HEK293 (cell line): Measurements from ENCODE around the gene COL1A1.

ENCODE experiments used
- IKZF3 ChIP-seq: fragments of 450-650 bp; IDR thresholded peaks from 2 replicates; pipeline ENCODE4 v1.5.0; 2018; ENCODE audit warnings: missing biosample characterization, mild to moderate bottlenecking, missing genetic modification characterization, moderate library complexity
- SCRT2 ChIP-seq: fragments of 450-650 bp; formaldehyde crosslinking; IDR thresholded peaks from 2 replicates; pipeline ENCODE4 v1.5.1; 2016; ENCODE audit warnings: missing biosample characterization, missing genetic modification characterization
- SETDB1 ChIP-seq: IDR thresholded peaks from one replicate; pipeline ENCODE4 v1.6.1; 2017; ENCODE audit warnings: mild to moderate bottlenecking, low read length, moderate library complexity, mixed read lengths; ENCODE audit not compliant: insufficient read length
- ZFP69B ChIP-seq: fragments of 450-650 bp; formaldehyde crosslinking; IDR thresholded peaks from 2 replicates; pipeline ENCODE4 v1.5.1; 2016; ENCODE audit warnings: missing biosample characterization, missing genetic modification characterization
- ZNF19 ChIP-seq: fragments of 450-650 bp; formaldehyde crosslinking; IDR thresholded peaks from 2 replicates; pipeline ENCODE4; 2016; ENCODE audit warnings: missing biosample characterization, missing genetic modification characterization, low read depth
- ZNF221 ChIP-seq: fragments of 450-650 bp; formaldehyde crosslinking; IDR thresholded peaks from 2 replicates; pipeline ENCODE4 v1.5.1; 2017; ENCODE audit warnings: missing biosample characterization, missing genetic modification characterization, borderline replicate concordance
- ZNF223 ChIP-seq: fragments of 450-650 bp; formaldehyde crosslinking; IDR thresholded peaks from 2 replicates; pipeline ENCODE4 v1.5.1; 2016; ENCODE audit warnings: missing biosample characterization, missing genetic modification characterization
- ZNF366 ChIP-seq: fragments of 450-650 bp; formaldehyde crosslinking; conservative IDR thresholded peaks from 2 replicates; pipeline ENCODE4 v1.5.1; 2016; ENCODE audit warnings: missing biosample characterization, missing genetic modification characterization
- ZNF48 ChIP-seq: fragments of 450-650 bp; formaldehyde crosslinking; IDR thresholded peaks from 2 replicates; pipeline ENCODE4 v1.5.1; 2016; ENCODE audit warnings: missing biosample characterization, missing genetic modification characterization
- ZNF555 ChIP-seq: fragments of 450-650 bp; formaldehyde crosslinking; conservative IDR thresholded peaks from 2 replicates; pipeline ENCODE4 v1.5.1; 2017; ENCODE audit warnings: missing biosample characterization, mild to moderate bottlenecking, missing genetic modification characterization, inconsistent platforms
- ZNF571 ChIP-seq: fragments of 450-650 bp; formaldehyde crosslinking; IDR thresholded peaks from 2 replicates; pipeline ENCODE4 v1.5.0; 2017; ENCODE audit warnings: missing biosample characterization, missing genetic modification characterization
- ZNF600 ChIP-seq: fragments of 450-650 bp; formaldehyde crosslinking; IDR thresholded peaks from 2 replicates; pipeline ENCODE4 v1.5.1; 2016; ENCODE audit warnings: missing biosample characterization, missing genetic modification characterization
- ZNF664 ChIP-seq: fragments of 450-650 bp; formaldehyde crosslinking; IDR thresholded peaks from 2 replicates; pipeline ENCODE4 v1.5.1; 2016; ENCODE audit warnings: missing biosample characterization, missing genetic modification characterization
- ZXDB ChIP-seq: fragments of 450-650 bp; formaldehyde crosslinking; IDR thresholded peaks from 2 replicates; pipeline ENCODE4 v1.5.1; 2016; ENCODE audit warnings: missing biosample characterization, missing genetic modification characterization
- TF ChIP-seq, protein P1 (sequence below): fragments of 450-650 bp; formaldehyde crosslinking; IDR thresholded peaks from 2 replicates; pipeline ENCODE4 v1.5.1; 2016; ENCODE audit warnings: missing biosample characterization, missing genetic modification characterization
- TF ChIP-seq, protein P2 (sequence below): fragments of 450-650 bp; formaldehyde crosslinking; conservative IDR thresholded peaks from 2 replicates; pipeline ENCODE4 v1.5.1; 2016; ENCODE audit warnings: low read depth, missing biosample characterization, missing genetic modification characterization
- TF ChIP-seq, protein P3 (sequence below): fragments of 450-650 bp; IDR thresholded peaks from 2 replicates; pipeline ENCODE4 v1.5.1; 2018; ENCODE audit warnings: missing biosample characterization, missing genetic modification characterization
- TF ChIP-seq, protein P4 (sequence below): fragments of 450-650 bp; formaldehyde crosslinking; conservative IDR thresholded peaks from 2 replicates; pipeline ENCODE4 v1.5.1; 2016; ENCODE audit warnings: low read depth, missing biosample characterization, missing genetic modification characterization
- TF ChIP-seq, protein P5 (sequence below): fragments of 450-650 bp; formaldehyde crosslinking; IDR thresholded peaks from 2 replicates; pipeline ENCODE4 v1.5.1; 2016; ENCODE audit warnings: missing biosample characterization, missing genetic modification characterization
- TF ChIP-seq, protein P6 (sequence below): fragments of 450-650 bp; formaldehyde crosslinking; IDR thresholded peaks from 2 replicates; pipeline ENCODE4 v1.5.1; 2016; ENCODE audit warnings: missing biosample characterization, missing genetic modification characterization
- TF ChIP-seq, protein P7 (sequence below): sonication (generic); formaldehyde crosslinking; IDR thresholded peaks from 2 replicates; pipeline ENCODE4 v1.8.1; 2022; ENCODE audit warnings: mild to moderate bottlenecking, moderate library complexity, missing genetic modification reagents

COL1A1 gene

DNA sequence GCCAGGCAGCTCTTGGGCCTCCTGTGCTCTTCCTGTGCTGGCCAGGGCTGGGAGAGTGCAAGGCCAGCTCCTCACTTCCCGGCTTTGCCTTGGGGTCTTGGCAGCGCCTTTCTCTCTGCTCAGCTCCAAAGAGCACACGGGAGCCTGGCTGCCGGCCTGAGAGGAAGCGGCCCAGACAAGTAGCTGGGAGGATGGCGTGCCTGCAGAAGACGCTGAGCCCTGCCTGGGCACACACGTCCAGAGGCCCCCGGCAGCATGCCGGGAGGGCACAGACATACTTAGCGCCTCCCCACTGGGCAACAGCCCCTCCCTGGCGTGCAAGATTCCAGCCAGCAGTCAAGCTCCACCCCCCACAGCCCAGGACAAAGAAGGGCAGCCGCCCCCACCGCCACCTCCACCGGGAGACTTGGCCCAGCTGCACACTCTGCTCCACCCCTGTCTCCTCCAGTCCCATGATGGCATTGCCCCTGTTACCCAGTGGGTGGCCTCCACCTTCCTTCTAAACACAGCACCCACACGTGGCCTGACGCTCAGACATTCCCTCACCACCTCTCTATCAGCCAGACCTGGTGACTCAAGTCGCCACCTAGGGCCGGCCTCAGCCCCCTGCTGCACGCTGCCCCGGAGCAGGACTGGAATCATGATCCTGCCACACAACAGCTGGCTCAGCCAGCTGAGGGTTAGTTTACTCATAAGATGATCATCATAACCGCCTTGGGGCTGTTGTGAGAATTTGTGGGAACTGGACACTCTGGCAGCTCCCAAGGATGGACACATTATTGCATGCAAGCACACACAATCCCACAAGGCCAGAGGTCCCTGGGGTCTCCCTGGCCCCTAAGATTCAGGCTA is 23.2 kb downstream of the COL1A1 start (continued):
- TF ChIP-seq, protein P1, sequence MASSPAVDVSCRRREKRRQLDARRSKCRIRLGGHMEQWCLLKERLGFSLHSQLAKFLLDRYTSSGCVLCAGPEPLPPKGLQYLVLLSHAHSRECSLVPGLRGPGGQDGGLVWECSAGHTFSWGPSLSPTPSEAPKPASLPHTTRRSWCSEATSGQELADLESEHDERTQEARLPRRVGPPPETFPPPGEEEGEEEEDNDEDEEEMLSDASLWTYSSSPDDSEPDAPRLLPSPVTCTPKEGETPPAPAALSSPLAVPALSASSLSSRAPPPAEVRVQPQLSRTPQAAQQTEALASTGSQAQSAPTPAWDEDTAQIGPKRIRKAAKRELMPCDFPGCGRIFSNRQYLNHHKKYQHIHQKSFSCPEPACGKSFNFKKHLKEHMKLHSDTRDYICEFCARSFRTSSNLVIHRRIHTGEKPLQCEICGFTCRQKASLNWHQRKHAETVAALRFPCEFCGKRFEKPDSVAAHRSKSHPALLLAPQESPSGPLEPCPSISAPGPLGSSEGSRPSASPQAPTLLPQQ: no peak; the same call in none of the 2 replicates
- no peak for TF ChIP-seq ZNF664 (tag by site-specific recombination)
- TF ChIP-seq, protein P2, sequence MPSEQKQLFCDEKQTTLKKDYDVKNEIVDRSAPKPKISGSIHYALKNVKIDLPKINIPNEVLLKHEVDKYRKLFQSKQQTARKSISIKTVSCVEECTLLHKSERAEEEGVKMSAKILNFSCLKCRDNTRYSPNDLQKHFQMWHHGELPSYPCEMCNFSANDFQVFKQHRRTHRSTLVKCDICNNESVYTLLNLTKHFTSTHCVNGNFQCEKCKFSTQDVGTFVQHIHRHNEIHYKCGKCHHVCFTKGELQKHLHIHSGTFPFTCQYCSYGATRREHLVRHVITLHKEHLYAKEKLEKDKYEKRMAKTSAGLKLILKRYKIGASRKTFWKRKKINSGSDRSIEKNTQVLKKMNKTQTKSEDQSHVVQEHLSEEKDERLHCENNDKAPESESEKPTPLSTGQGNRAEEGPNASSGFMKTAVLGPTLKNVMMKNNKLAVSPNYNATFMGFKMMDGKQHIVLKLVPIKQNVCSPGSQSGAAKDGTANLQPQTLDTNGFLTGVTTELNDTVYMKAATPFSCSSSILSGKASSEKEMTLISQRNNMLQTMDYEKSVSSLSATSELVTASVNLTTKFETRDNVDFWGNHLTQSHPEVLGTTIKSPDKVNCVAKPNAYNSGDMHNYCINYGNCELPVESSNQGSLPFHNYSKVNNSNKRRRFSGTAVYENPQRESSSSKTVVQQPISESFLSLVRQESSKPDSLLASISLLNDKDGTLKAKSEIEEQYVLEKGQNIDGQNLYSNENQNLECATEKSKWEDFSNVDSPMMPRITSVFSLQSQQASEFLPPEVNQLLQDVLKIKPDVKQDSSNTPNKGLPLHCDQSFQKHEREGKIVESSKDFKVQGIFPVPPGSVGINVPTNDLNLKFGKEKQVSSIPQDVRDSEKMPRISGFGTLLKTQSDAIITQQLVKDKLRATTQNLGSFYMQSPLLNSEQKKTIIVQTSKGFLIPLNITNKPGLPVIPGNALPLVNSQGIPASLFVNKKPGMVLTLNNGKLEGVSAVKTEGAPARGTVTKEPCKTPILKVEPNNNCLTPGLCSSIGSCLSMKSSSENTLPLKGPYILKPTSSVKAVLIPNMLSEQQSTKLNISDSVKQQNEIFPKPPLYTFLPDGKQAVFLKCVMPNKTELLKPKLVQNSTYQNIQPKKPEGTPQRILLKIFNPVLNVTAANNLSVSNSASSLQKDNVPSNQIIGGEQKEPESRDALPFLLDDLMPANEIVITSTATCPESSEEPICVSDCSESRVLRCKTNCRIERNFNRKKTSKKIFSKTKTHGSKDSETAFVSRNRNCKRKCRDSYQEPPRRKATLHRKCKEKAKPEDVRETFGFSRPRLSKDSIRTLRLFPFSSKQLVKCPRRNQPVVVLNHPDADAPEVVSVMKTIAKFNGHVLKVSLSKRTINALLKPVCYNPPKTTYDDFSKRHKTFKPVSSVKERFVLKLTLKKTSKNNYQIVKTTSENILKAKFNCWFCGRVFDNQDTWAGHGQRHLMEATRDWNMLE (tag by site-specific recombination): no peak
- TF ChIP-seq, protein P3, sequence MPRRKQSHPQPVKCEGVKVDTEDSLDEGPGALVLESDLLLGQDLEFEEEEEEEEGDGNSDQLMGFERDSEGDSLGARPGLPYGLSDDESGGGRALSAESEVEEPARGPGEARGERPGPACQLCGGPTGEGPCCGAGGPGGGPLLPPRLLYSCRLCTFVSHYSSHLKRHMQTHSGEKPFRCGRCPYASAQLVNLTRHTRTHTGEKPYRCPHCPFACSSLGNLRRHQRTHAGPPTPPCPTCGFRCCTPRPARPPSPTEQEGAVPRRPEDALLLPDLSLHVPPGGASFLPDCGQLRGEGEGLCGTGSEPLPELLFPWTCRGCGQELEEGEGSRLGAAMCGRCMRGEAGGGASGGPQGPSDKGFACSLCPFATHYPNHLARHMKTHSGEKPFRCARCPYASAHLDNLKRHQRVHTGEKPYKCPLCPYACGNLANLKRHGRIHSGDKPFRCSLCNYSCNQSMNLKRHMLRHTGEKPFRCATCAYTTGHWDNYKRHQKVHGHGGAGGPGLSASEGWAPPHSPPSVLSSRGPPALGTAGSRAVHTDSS (tag by site-specific recombination): no peak
- TF ChIP-seq ZNF600 (tag by site-specific recombination): peak; percentile 99
- TF ChIP-seq ZNF555 (tag by site-specific recombination): no peak
- TF ChIP-seq IKZF3: no peak; the same call in 1 of the 2 replicates
- TF ChIP-seq ZNF366 (tag by site-specific recombination): peak; percentile 95
- TF ChIP-seq, protein P4, sequence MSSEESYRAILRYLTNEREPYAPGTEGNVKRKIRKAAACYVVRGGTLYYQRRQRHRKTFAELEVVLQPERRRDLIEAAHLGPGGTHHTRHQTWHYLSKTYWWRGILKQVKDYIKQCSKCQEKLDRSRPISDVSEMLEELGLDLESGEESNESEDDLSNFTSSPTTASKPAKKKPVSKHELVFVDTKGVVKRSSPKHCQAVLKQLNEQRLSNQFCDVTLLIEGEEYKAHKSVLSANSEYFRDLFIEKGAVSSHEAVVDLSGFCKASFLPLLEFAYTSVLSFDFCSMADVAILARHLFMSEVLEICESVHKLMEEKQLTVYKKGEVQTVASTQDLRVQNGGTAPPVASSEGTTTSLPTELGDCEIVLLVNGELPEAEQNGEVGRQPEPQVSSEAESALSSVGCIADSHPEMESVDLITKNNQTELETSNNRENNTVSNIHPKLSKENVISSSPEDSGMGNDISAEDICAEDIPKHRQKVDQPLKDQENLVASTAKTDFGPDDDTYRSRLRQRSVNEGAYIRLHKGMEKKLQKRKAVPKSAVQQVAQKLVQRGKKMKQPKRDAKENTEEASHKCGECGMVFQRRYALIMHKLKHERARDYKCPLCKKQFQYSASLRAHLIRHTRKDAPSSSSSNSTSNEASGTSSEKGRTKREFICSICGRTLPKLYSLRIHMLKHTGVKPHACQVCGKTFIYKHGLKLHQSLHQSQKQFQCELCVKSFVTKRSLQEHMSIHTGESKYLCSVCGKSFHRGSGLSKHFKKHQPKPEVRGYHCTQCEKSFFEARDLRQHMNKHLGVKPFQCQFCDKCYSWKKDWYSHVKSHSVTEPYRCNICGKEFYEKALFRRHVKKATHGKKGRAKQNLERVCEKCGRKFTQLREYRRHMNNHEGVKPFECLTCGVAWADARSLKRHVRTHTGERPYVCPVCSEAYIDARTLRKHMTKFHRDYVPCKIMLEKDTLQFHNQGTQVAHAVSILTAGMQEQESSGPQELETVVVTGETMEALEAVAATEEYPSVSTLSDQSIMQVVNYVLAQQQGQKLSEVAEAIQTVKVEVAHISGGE: no peak
- TF ChIP-seq ZNF571: no peak
- TF ChIP-seq, protein P5, sequence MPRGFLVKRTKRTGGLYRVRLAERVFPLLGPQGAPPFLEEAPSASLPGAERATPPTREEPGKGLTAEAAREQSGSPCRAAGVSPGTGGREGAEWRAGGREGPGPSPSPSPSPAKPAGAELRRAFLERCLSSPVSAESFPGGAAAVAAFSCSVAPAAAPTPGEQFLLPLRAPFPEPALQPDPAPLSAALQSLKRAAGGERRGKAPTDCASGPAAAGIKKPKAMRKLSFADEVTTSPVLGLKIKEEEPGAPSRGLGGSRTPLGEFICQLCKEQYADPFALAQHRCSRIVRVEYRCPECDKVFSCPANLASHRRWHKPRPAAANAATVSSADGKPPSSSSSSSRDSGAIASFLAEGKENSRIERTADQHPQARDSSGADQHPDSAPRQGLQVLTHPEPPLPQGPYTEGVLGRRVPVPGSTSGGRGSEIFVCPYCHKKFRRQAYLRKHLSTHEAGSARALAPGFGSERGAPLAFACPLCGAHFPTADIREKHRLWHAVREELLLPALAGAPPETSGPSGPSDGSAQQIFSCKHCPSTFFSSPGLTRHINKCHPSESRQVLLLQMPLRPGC: no peak
- TF ChIP-seq, protein P6, sequence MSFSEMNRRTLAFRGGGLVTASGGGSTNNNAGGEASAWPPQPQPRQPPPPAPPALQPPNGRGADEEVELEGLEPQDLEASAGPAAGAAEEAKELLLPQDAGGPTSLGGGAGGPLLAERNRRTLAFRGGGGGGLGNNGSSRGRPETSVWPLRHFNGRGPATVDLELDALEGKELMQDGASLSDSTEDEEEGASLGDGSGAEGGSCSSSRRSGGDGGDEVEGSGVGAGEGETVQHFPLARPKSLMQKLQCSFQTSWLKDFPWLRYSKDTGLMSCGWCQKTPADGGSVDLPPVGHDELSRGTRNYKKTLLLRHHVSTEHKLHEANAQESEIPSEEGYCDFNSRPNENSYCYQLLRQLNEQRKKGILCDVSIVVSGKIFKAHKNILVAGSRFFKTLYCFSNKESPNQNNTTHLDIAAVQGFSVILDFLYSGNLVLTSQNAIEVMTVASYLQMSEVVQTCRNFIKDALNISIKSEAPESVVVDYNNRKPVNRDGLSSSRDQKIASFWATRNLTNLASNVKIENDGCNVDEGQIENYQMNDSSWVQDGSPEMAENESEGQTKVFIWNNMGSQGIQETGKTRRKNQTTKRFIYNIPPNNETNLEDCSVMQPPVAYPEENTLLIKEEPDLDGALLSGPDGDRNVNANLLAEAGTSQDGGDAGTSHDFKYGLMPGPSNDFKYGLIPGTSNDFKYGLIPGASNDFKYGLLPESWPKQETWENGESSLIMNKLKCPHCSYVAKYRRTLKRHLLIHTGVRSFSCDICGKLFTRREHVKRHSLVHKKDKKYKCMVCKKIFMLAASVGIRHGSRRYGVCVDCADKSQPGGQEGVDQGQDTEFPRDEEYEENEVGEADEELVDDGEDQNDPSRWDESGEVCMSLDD: peak; percentile 66; the same call in 1 of the 2 replicates
- TF ChIP-seq, protein P7, sequence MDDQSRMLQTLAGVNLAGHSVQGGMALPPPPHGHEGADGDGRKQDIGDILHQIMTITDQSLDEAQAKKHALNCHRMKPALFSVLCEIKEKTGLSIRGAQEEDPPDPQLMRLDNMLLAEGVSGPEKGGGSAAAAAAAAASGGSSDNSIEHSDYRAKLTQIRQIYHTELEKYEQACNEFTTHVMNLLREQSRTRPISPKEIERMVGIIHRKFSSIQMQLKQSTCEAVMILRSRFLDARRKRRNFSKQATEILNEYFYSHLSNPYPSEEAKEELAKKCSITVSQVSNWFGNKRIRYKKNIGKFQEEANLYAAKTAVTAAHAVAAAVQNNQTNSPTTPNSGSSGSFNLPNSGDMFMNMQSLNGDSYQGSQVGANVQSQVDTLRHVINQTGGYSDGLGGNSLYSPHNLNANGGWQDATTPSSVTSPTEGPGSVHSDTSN (CRISPR knock-in tag): no peak; the same call in 1 of the 2 replicates
- TF ChIP-seq ZFP69B (tag by site-specific recombination): 0 out of 2 replicates have a peak, but pooled peaks have one; percentile 20
- TF ChIP-seq ZXDB: peak; percentile 81
- TF ChIP-seq SETDB1: no peak
- no peak for TF ChIP-seq ZNF19 (tag by site-specific recombination)
- no peak for TF ChIP-seq ZNF223 (tag by site-specific recombination)
- TF ChIP-seq ZNF48: no peak
- TF ChIP-seq ZNF221: no peak
- no peak for TF ChIP-seq SCRT2 (tag by site-specific recombination)
